Measurements from ENCODE around the gene CYP2W1. TPM values are rescaled to one million over a fixed set of nuclear protein-coding genes. Genes with fewer than 3 reads are reported as not detected.

CYP2W1 gene
- total RNA-seq, 4 donors from 2014 or later = 0.41 to 0.95 TPM; not detected in 2

GRCh38 chr7:1018334-1018695, 35.3 kb downstream of the CYP2W1 start:
- Histone ChIP-seq H3K27me3 (no peaks in the 10 kb centered on the region), H3K36me3 (no peaks in the 10 kb centered on the region), H3K27ac (no peak overlapping the region), H3K4me1 (no peaks in the 10 kb centered on the region), H3K4me3 (no peak overlapping the region), H3K9me3 (no peaks in the 10 kb centered on the region)
- in situ Hi-C loops (cut with MboI; ENCODE audit: low pct_ligation_motif_present in 1 of 4, low pct_unique_long_range_greater_than_20kb in 1 of 4, low sequenced_read_pairs in 3 of 4) = no loop called here
- WGBS, 2 donors (ENCODE audit: low coverage in 1 of 2) = 83% methylated on average over 13 of the region's 13 CpGs; no CpG with 5 or more reads in 1 of the 2 donors
- intact Hi-C loops (cut with DNase I; ENCODE audit: low total_unique reads) = no loop called here
- TF ChIP-seq POLR2A (IDR thresholded peaks at IDR 0.05) = no peak
- no peak for TF ChIP-seq CTCF (IDR thresholded peaks at IDR 0.05)
- no peak for TF ChIP-seq POLR2AphosphoS5 (IDR thresholded peaks at IDR 0.05)
- no peak for TF ChIP-seq EP300 (IDR thresholded peaks at IDR 0.05; ENCODE audit: low read depth)
- DNase-seq = no peak

- Histone ChIP-seq H3K36me3 (no peaks in the 10 kb centered on the region), H3K4me1 (no peaks in the 10 kb centered on the region), H3K27me3 (no peaks in the 10 kb centered on the region), H3K4me3 (no peak overlapping the region), H3K27ac (no peak overlapping the region), H3K9me3 (no peaks in the 10 kb centered on the region)
- 84% methylated on average over 14 of the region's 14 CpGs; no CpG with 5 or more reads in 1 of the 2 donors for WGBS, 2 donors (ENCODE audit: low coverage in 1 of 2)
- intact Hi-C loops (cut with DNase I; ENCODE audit: low total_unique reads) (no loop called here), in situ Hi-C loops (cut with MboI; ENCODE audit: low pct_ligation_motif_present in 1 of 4, low pct_unique_long_range_greater_than_20kb in 1 of 4, low sequenced_read_pairs in 3 of 4) (no loop called here)
- DNase-seq = no peak
- TF ChIP-seq CTCF (IDR thresholded peaks at IDR 0.05) (no peak), POLR2AphosphoS5 (IDR thresholded peaks at IDR 0.05) (no peak), EP300 (IDR thresholded peaks at IDR 0.05; ENCODE audit: low read depth) (no peak), POLR2A (IDR thresholded peaks at IDR 0.05) (no peak)
These were observed 36.3 kb downstream of the CYP2W1 start for GRCh38 chr7:1019255-1019785.

GRCh38 chr7:1019789-1020610, 37.0 kb downstream of the CYP2W1 start:
- in situ Hi-C loops (cut with MboI; ENCODE audit: low pct_ligation_motif_present in 1 of 4, low pct_unique_long_range_greater_than_20kb in 1 of 4, low sequenced_read_pairs in 3 of 4) = no loop called here
- H3K36me3 ChIP-seq = no peaks in the 10 kb centered on the region
- intact Hi-C loops (cut with DNase I; ENCODE audit: low total_unique reads) = no loop called here
- TF ChIP-seq EP300 (IDR thresholded peaks at IDR 0.05; ENCODE audit: low read depth) (no peak), POLR2A (IDR thresholded peaks at IDR 0.05) (no peak), POLR2AphosphoS5 (IDR thresholded peaks at IDR 0.05) (no peak), CTCF (IDR thresholded peaks at IDR 0.05) (no peak)
- no peaks in the 10 kb centered on the region for H3K27me3 ChIP-seq
- no peaks in the 10 kb centered on the region for H3K4me1 ChIP-seq
- no peak overlapping the region for H3K27ac ChIP-seq
- H3K4me3 ChIP-seq = no peak overlapping the region
- WGBS, 2 donors (ENCODE audit: low coverage in 1 of 2) = 95% methylated on average over 40 of the region's 42 CpGs; no CpG with 5 or more reads in 1 of the 2 donors
- DNase-seq = no peak
- H3K9me3 ChIP-seq = no peaks in the 10 kb centered on the region

GRCh38 chr7:1020849-1021251, 37.9 kb downstream of the CYP2W1 start:
- Histone ChIP-seq H3K27ac (no peak overlapping the region), H3K36me3 (no peaks in the 10 kb centered on the region), H3K9me3 (no peaks in the 10 kb centered on the region), H3K4me1 (no peaks in the 10 kb centered on the region), H3K27me3 (no peaks in the 10 kb centered on the region), H3K4me3 (no peak overlapping the region)
- in situ Hi-C loops (cut with MboI; ENCODE audit: low pct_ligation_motif_present in 1 of 4, low pct_unique_long_range_greater_than_20kb in 1 of 4, low sequenced_read_pairs in 3 of 4) = no loop called here
- no peak for DNase-seq
- intact Hi-C loops (cut with DNase I; ENCODE audit: low total_unique reads) = no loop called here
- peak in 1 of 5 experiments; percentile 15 for TF ChIP-seq CTCF (IDR thresholded peaks at IDR 0.05)
- no peak for TF ChIP-seq POLR2A (IDR thresholded peaks at IDR 0.05)
- 71% methylated on average over 6 of the region's 7 CpGs; no CpG with 5 or more reads in 1 of the 2 donors for WGBS, 2 donors (ENCODE audit: low coverage in 1 of 2)

Measured in transverse colon (tissue), 4 donors.